HepG2 (cell line): Measurements from ENCODE around the gene HSD17B8. TPM values are rescaled to one million over a fixed set of nuclear protein-coding genes. Genes with fewer than 3 reads are reported as not detected.

ENCODE experiments used
- SMAD9 ChIP-seq: sonication (generic); formaldehyde crosslinking; IDR thresholded peaks from 2 replicates; pipeline ENCODE4 v1.5.1; 2020; ENCODE audit warnings: mild to moderate bottlenecking, missing genetic modification reagents
- SP5 ChIP-seq: IDR thresholded peaks from 2 replicates; pipeline ENCODE4 v1.6.1; 2016; ENCODE audit warnings: low read depth, borderline replicate concordance
- ZFP41 ChIP-seq: sonication (generic); formaldehyde crosslinking; IDR thresholded peaks from 2 replicates; pipeline ENCODE4 v1.4.0; 2020; ENCODE audit warnings: mild to moderate bottlenecking, missing genetic modification reagents, borderline replicate concordance
- ZNF138 ChIP-seq: sonication (generic); formaldehyde crosslinking; IDR thresholded peaks from 2 replicates; pipeline ENCODE4 v1.5.0; 2020; ENCODE audit warnings: mild to moderate bottlenecking, low read depth, missing genetic modification reagents
- ZNF34 ChIP-seq: sonication (generic); formaldehyde crosslinking; IDR thresholded peaks from 2 replicates; pipeline ENCODE4 v1.4.0; 2020; ENCODE audit warnings: mild to moderate bottlenecking, missing genetic modification reagents, borderline replicate concordance
- ZNF441 ChIP-seq: sonication (generic); formaldehyde crosslinking; IDR thresholded peaks from 2 replicates; pipeline ENCODE4 v1.7.0; 2021; ENCODE audit warnings: missing genetic modification reagents, borderline replicate concordance
- ZNF484 ChIP-seq: sonication (generic); formaldehyde crosslinking; IDR thresholded peaks from 2 replicates; pipeline ENCODE4 v1.5.1; 2020; ENCODE audit warnings: mild to moderate bottlenecking, low read depth, missing genetic modification reagents, borderline replicate concordance
- polyA plus RNA-seq, 8 experiments: library from polyadenylated mRNA; depleted of rRNA in 3 of 8; stranded (reverse) in 7 of 8; unstranded in 1 of 8; fragments of >200 nt; fragmentation: Illumina TruSeq in 4 of 8; extraction: Trizol in 4 of 8; gene quantifications; 2 replicates each; pipeline versions ENCODE4 v1.2.1 to v1.2.3, GENCODE V29; 2011 to 2016; ENCODE audit warnings: low read depth in 4 of 8, missing spikeins in 1 of 8, mixed read lengths in 1 of 8; ENCODE audit not compliant: insufficient read depth in 1 of 8
- total RNA-seq, 5 experiments: library from RNA; depleted of rRNA; stranded (reverse); fragments of >200 nt; fragmentation: Illumina TruSeq; extraction: Trizol; gene quantifications; 2 replicates each; pipeline ENCODE4 v1.2.3, GENCODE V29; 2016; ENCODE audit warnings: low read depth in 1 of 5
- TF ChIP-seq, protein P1 (sequence below): sonication (generic); formaldehyde crosslinking; IDR thresholded peaks from 2 replicates; pipeline ENCODE4 v1.4.0; 2020; ENCODE audit warnings: missing genetic modification reagents
- TF ChIP-seq, protein P2 (sequence below): IDR thresholded peaks from 2 replicates; pipeline ENCODE4 v1.6.1; 2016; ENCODE audit warnings: missing compliant biosample characterization, missing genetic modification reagents, borderline replicate concordance

HSD17B8 gene
- total and polyA plus RNA-seq, 2 of the 13 experiments (the other 11 are each of a cell fraction or from before 2014, with no cell fraction given): 12.6 to 20.1 TPM

DNA sequence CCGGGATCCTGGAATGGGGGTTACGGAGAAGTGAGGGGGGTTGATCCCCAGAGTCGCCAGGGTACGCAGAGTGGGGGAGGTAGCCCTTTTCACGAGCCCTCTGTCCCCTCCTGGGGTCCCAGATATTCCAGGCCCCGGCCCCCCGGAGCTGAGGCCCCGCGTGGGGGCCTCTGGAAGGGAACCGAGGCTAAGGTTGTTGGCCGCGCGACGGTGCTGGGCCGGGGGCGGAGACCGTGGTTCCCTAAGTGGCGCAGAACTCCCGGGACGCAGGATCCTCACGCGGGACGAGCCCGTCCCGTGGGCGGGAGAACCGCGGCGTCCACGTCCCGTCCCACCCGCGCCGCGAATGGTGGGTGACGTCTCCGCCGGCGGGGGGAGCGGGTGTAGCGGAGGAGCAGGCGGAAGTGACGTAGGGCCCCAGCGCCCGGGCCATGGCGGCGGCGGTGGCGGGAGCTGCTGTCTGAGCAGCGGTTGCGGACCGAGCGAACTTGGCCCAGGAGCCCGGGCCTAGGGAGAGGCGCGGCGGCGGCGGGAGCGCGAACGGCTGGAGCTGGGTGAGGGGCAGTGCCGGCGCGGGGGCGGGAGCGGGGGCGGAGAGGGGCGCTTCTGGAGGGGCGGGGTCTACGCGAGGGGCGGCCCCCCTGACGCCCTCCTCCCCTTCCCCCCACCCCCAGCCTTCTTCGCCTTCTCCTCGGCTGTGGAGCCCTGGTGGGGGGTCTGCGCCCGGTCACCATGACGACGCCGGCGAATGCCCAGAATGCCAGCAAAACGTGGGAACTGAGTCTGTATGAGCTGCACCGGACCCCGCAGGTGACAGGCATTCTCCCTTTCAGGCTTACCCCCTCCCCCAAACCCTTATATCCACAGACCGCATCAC is 3.9 kb downstream of the HSD17B8 start, which contains the start of gene RING1 (continued):
- TF ChIP-seq, protein P1, sequence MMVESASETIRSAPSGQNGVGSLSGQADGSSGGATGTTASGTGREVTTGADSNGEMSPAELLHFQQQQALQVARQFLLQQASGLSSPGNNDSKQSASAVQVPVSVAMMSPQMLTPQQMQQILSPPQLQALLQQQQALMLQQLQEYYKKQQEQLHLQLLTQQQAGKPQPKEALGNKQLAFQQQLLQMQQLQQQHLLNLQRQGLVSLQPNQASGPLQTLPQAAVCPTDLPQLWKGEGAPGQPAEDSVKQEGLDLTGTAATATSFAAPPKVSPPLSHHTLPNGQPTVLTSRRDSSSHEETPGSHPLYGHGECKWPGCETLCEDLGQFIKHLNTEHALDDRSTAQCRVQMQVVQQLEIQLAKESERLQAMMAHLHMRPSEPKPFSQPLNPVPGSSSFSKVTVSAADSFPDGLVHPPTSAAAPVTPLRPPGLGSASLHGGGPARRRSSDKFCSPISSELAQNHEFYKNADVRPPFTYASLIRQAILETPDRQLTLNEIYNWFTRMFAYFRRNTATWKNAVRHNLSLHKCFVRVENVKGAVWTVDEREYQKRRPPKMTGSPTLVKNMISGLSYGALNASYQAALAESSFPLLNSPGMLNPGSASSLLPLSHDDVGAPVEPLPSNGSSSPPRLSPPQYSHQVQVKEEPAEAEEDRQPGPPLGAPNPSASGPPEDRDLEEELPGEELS (CRISPR knock-in tag): peak; percentile 39; the same call in 1 of the 2 replicates
- TF ChIP-seq, protein P2, sequence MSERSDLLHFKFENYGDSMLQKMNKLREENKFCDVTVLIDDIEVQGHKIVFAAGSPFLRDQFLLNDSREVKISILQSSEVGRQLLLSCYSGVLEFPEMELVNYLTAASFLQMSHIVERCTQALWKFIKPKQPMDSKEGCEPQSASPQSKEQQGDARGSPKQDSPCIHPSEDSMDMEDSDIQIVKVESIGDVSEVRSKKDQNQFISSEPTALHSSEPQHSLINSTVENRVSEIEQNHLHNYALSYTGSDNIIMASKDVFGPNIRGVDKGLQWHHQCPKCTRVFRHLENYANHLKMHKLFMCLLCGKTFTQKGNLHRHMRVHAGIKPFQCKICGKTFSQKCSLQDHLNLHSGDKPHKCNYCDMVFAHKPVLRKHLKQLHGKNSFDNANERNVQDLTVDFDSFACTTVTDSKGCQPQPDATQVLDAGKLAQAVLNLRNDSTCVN: no peak; the same call in none of the 2 replicates
- TF ChIP-seq ZNF138 (CRISPR knock-in tag): peak; percentile 67
- no peak for TF ChIP-seq SMAD9
- TF ChIP-seq ZFP41 (CRISPR knock-in tag): peak; percentile 75; the same call in 1 of the 2 replicates
- TF ChIP-seq ZNF34 (CRISPR knock-in tag): no peak
- TF ChIP-seq ZNF484: no peak
- no peak; the same call in 1 of the 2 replicates for TF ChIP-seq ZNF441 (CRISPR knock-in tag)
- TF ChIP-seq SP5 (CRISPR knock-in tag): peak; percentile 42; the same call in 1 of the 2 replicates
